Sigmoid colon (tissue), 3 donors: ENCODE results near the gene IQGAP2.

Experiments used
- CTCF ChIP-seq, 4 experiments: fragments of 450-650 bp in 3 of 4; fragments of 200-600 bp in 1 of 4; IDR thresholded peaks; one replicate each; pipeline ENCODE4 v1.5.1; 2016 to 2019; ENCODE audit warnings: antibody characterized with exemption in 4 of 4, mild to moderate bottlenecking in 3 of 4, moderate library complexity in 2 of 4
- POLR2A ChIP-seq, 2 donors: fragments of 450-650 bp; IDR thresholded peaks; one replicate each; pipeline ENCODE4 v1.6.1; 2016; ENCODE audit warnings: antibody characterized with exemption in 2 of 2, mild to moderate bottlenecking in 2 of 2, moderate library complexity in 2 of 2

- TF ChIP-seq CTCF (IDR thresholded peaks at IDR 0.05) (no peak), POLR2A (IDR thresholded peaks at IDR 0.05) (no peak)
Observed at GRCh38 chr5:76521240-76521758, 118.2 kb downstream of the IQGAP2 start.
